ENCODE measurements around the gene EN1.

DNA sequence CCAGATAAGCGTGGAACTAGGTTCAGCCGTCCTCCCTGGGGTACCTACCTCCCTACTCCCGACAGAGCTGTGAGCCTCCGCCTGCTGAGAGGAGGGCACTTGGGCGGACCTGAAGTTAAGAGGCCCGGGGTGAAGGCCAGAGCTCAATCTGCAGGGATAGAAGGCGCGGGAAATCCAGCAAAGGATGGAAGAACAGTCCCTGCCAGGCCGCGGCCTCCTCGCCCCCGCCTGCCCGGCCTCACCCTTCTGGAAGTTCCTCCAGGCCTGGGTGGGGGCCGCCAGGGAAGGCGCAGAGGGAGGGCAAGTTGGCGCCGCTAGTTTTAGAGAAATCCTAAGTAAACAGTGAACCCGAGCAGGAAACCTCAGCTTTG is 13.0 kb downstream of the EN1 start:
- TF ChIP-seq, protein P1, sequence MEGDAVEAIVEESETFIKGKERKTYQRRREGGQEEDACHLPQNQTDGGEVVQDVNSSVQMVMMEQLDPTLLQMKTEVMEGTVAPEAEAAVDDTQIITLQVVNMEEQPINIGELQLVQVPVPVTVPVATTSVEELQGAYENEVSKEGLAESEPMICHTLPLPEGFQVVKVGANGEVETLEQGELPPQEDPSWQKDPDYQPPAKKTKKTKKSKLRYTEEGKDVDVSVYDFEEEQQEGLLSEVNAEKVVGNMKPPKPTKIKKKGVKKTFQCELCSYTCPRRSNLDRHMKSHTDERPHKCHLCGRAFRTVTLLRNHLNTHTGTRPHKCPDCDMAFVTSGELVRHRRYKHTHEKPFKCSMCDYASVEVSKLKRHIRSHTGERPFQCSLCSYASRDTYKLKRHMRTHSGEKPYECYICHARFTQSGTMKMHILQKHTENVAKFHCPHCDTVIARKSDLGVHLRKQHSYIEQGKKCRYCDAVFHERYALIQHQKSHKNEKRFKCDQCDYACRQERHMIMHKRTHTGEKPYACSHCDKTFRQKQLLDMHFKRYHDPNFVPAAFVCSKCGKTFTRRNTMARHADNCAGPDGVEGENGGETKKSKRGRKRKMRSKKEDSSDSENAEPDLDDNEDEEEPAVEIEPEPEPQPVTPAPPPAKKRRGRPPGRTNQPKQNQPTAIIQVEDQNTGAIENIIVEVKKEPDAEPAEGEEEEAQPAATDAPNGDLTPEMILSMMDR (IDR thresholded peaks at IDR 0.05) = no peak
- TF ChIP-seq POLR2A (IDR thresholded peaks at IDR 0.05) = no peak
